Upper lobe of left lung (tissue), 6 donors: Measurements from ENCODE around the gene SCYGR1. TPM values are rescaled to one million over a fixed set of nuclear protein-coding genes. Genes with fewer than 3 reads are reported as not detected.
A peak's percentile ranks its signal among the peaks of the same experiment; 100 is the strongest.
"Not testable (repeated sequence)": the region's sequence is repeated elsewhere in the genome, so short reads cannot be mapped to it uniquely, and the experiment has no call there.

ENCODE experiments used
- ATAC-seq, 2 donors: fragments of 200-7000 bp; cut with Tn5 transposase; one replicate each; pipeline ENCODE4 v1.9.1; 2022; ENCODE audit warnings: mild to moderate bottlenecking in 2 of 2, moderate library complexity in 2 of 2; ENCODE audit not compliant: low FRiP score in 2 of 2
- DNase-seq, 2 donors: peaks; one replicate each; pipeline ENCODE4 v3.0.0-alpha.2; 2019 to 2020
- H3K27ac ChIP-seq, 4 donors: fragments of 200-600 bp; sonication (generic); one replicate each; pipeline ENCODE4 v1.5.1; 2016 to 2019
- H3K27me3 ChIP-seq, 4 donors: fragments of 200-600 bp; sonication (generic); one replicate each; pipeline ENCODE4 v1.5.1; 2017 to 2019
- H3K36me3 ChIP-seq, 4 donors: fragments of 200-600 bp; sonication (generic); one replicate each; pipeline ENCODE4 v1.5.1; 2016 to 2019
- H3K4me1 ChIP-seq, 4 donors: fragments of 200-600 bp; sonication (generic); one replicate each; pipeline ENCODE4 v1.5.1; 2018 to 2019
- H3K4me3 ChIP-seq, 4 donors: fragments of 200-600 bp; sonication (generic); one replicate each; pipeline ENCODE4 v1.5.1; 2017 to 2019; ENCODE audit warnings: mild to moderate bottlenecking in 2 of 4, moderate library complexity in 1 of 4
- H3K9me3 ChIP-seq, 4 donors: fragments of 200-600 bp; sonication (generic); one replicate each; pipeline ENCODE4 v1.5.1; 2018 to 2019
- CTCF ChIP-seq, 6 experiments: fragments of 450-650 bp in 4 of 6; fragments of 200-600 bp in 2 of 6; sonication (generic) in 2 of 6; IDR thresholded peaks; one replicate each; pipeline ENCODE4 v1.5.1; 2016 to 2019; ENCODE audit warnings: antibody characterized with exemption in 6 of 6
- EP300 ChIP-seq, 4 donors: sonication (generic); formaldehyde crosslinking; IDR thresholded peaks; one replicate each; pipeline ENCODE4 v1.5.1; 2017; ENCODE audit warnings: antibody characterized with exemption in 4 of 4, control low read depth in 2 of 4
- POLR2A ChIP-seq, 4 donors: fragments of 450-650 bp; IDR thresholded peaks; one replicate each; pipeline ENCODE4 v1.5.1; 2016 to 2017; ENCODE audit warnings: antibody characterized with exemption in 4 of 4, mild to moderate bottlenecking in 2 of 4
- POLR2AphosphoS5 ChIP-seq, 2 donors: sonication (generic); formaldehyde crosslinking; IDR thresholded peaks; one replicate each; pipeline ENCODE4 v1.5.1; 2017; ENCODE audit warnings: antibody characterized with exemption in 2 of 2
- WGBS, 2 donors: methylation state at CpG; one replicate each; pipeline ENCODE4 v1.1.5; 2017 to 2018; 5-methylcytosine and 5-hydroxymethylcytosine counted together
- total RNA-seq, 6 donors: library from RNA; depleted of rRNA in 4 of 6; stranded (reverse); fragments of >200 nt in 4 of 6; gene quantifications; one replicate each; pipeline versions ENCODE4 v1.1.0 to v1.2.1, GENCODE V29; 2016 to 2021
- donor health status: DM: no; HTN: no; CAD: no; lungs with moderate emphysema.
- donor health status: DM: no; HTN: yes; CAD: no; lungs with severe emphysema.

Gene SCYGR1
- total RNA-seq: not detected

DNA sequence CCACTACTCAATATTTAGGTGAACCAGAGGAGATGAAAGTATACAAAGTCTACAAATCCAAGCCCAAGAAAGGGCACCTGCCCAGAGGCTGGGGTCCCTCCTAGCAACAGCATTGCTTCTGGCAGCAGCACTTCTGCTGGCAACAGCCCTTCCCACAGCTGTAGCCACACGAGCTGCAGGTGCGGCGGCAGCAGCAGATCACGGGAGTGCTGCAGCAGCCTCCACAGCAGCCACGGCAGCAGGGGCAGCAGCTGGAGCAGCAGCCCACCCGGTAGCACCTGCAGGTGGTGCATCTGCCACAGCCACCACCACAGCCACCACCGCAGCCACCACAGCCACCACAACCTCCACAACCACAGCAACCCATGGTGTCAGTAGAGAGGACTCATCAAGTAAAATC lies at the start of gene SCYGR1:
Gene SCYGR1 (minus strand): TSS at position 367 of the 400 bp plus-strand sequence. CDS start 0 bp downstream, at position 367.
- DNase-seq: peak in 1 of 2 donors; percentile 70
- WGBS, 2 donors: 83% methylated on average over 7 of the region's 7 CpGs; no CpG with 5 or more reads in 1 of the 2 donors
- H3K4me1 ChIP-seq, ATAC-seq, H3K36me3 ChIP-seq, H3K27ac ChIP-seq, H3K4me3 ChIP-seq, H3K9me3 ChIP-seq, H3K27me3 ChIP-seq: not testable (repeated sequence)

- DNase-seq: no peak
- WGBS, 2 donors: 56 to 65% methylated on average over 7 of the region's 7 CpGs
- Histone ChIP-seq H3K4me1 (no peaks in the 10 kb centered on the region), H3K27ac (peak overlapping the region; percentile 37 to 76 (median 66)), H3K27me3 (no peaks in the 10 kb centered on the region), H3K4me3 (no peak overlapping the region), H3K9me3 (peaks cover 4 to 14% (median 8%) of the 10 kb centered on the region in 4 donors), H3K36me3 (no peaks in the 10 kb centered on the region)
- peak in 1 of 2 donors; percentile 67 for TF ChIP-seq POLR2AphosphoS5 (IDR thresholded peaks at IDR 0.05)
- no peak for TF ChIP-seq CTCF (IDR thresholded peaks at IDR 0.05)
- peak in 1 of 2 donors; percentile 69 for ATAC-seq
Observed at GRCh38 chr2:227436436-227437174, 48.9 kb upstream of the SCYGR1 start.

GRCh38 chr2:227433171-227433570 lies 45.4 kb upstream of the SCYGR1 start:
- H3K9me3 ChIP-seq: peaks cover 4 to 14% (median 8%) of the 10 kb centered on the region in 4 donors
- no peak for TF ChIP-seq CTCF (IDR thresholded peaks at IDR 0.05)
- TF ChIP-seq POLR2A (IDR thresholded peaks at IDR 0.05): no peak
- TF ChIP-seq POLR2AphosphoS5 (IDR thresholded peaks at IDR 0.05): no peak
- no peak for TF ChIP-seq EP300 (IDR thresholded peaks at IDR 0.05)
- no peak overlapping the region for H3K4me3 ChIP-seq
- no peaks in the 10 kb centered on the region for H3K27me3 ChIP-seq
- no peaks in the 10 kb centered on the region for H3K4me1 ChIP-seq
- 93 to 95% methylated on average over 2 of the region's 2 CpGs for WGBS, 2 donors
- no peaks in the 10 kb centered on the region for H3K36me3 ChIP-seq
- DNase-seq (no peak), ATAC-seq (no peak)
- H3K27ac ChIP-seq: no peak overlapping the region

DNA sequence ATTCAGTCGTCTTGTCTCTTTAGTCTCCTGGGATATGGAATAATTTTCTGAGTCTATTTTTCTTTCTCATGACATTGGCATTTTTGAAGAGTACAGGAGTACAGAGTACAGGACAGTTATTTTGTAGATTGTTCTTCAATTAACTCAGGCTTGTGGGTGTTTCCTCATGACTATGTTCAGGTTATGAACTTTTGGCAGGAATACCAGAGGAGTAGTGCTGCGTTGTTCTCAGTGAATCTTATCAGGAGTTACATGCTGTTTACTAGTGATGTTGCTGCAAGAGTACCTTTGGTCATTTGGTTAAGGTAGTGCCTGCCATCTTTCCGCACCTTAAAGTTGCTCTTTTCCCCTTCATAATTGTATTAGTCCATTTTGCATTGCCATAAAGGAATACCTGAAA lies 42.9 kb upstream of the SCYGR1 start:
- peaks cover 4 to 14% (median 8%) of the 10 kb centered on the region in 4 donors for H3K9me3 ChIP-seq
- no peaks in the 10 kb centered on the region for H3K27me3 ChIP-seq
- no peak overlapping the region for H3K27ac ChIP-seq
- no peaks in the 10 kb centered on the region for H3K4me1 ChIP-seq
- H3K36me3 ChIP-seq: no peaks in the 10 kb centered on the region
- ATAC-seq (no peak), DNase-seq (no peak)
- TF ChIP-seq POLR2AphosphoS5 (IDR thresholded peaks at IDR 0.05) (no peak), EP300 (IDR thresholded peaks at IDR 0.05) (no peak), POLR2A (IDR thresholded peaks at IDR 0.05) (no peak), CTCF (IDR thresholded peaks at IDR 0.05) (no peak)
- H3K4me3 ChIP-seq: no peak overlapping the region
- 86 to 89% methylated on average over 3 of the region's 3 CpGs for WGBS, 2 donors

- Histone ChIP-seq H3K4me3 (no peak overlapping the region), H3K9me3 (peaks cover 4 to 14% (median 8%) of the 10 kb centered on the region in 4 donors), H3K27me3 (no peaks in the 10 kb centered on the region), H3K27ac (no peak overlapping the region), H3K4me1 (no peaks in the 10 kb centered on the region), H3K36me3 (no peaks in the 10 kb centered on the region)
- TF ChIP-seq CTCF (IDR thresholded peaks at IDR 0.05): no peak
- TF ChIP-seq EP300 (IDR thresholded peaks at IDR 0.05): no peak
- TF ChIP-seq POLR2A (IDR thresholded peaks at IDR 0.05): no peak
- no peak for TF ChIP-seq POLR2AphosphoS5 (IDR thresholded peaks at IDR 0.05)
- WGBS, 2 donors: 75% methylated on average over 8 of the region's 8 CpGs
- DNase-seq (no peak), ATAC-seq (no peak)
Observed at GRCh38 chr2:227428731-227429285, 41.1 kb upstream of the SCYGR1 start.
